ENCODE measurements around the gene ZFPM1.

The ZFPM1 gene

GRCh38 chr16:88444826-88445582, 8.1 kb upstream of the ZFPM1 start:
- no peaks in the 10 kb centered on the region for H3K27me3 ChIP-seq (replicated peaks; ENCODE audit: control insufficient read depth, insufficient read depth, low read length)
- no peak for TF ChIP-seq CTCF (IDR thresholded peaks at IDR 0.05; ENCODE audit: insufficient read depth, low read length, poor library complexity, severe bottlenecking)
- DNase-seq (ENCODE audit: extremely low read depth, insufficient read length), result no peak
- no peak overlapping the region for H3K4me3 ChIP-seq (replicated peaks; ENCODE audit: low read depth, low read length)
- no peaks in the 10 kb centered on the region for H3K36me3 ChIP-seq (ENCODE audit: control insufficient read depth, insufficient read depth, low read length)

DNA sequence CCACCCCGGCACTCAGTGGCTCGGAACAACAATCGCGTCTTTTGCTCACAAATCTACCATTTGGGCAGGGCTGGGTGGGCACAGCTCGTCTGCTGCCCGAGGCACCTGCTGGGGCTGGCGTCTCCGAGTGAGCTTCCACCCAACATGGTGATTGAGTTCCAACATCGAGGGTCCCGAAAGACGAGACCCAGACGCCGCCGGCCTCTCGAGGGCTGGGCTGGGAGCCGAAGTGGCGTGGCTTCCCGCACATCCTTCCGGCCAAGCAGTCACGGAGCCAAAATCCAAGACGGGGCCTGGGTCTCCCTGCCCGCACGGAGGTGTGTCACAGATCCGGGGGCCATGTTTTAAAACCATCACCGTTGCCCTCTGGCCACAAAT, 7.5 kb upstream of the ZFPM1 start:
- no peak for TF ChIP-seq CTCF (IDR thresholded peaks at IDR 0.05; ENCODE audit: insufficient read depth, low read length, poor library complexity, severe bottlenecking)

DNA sequence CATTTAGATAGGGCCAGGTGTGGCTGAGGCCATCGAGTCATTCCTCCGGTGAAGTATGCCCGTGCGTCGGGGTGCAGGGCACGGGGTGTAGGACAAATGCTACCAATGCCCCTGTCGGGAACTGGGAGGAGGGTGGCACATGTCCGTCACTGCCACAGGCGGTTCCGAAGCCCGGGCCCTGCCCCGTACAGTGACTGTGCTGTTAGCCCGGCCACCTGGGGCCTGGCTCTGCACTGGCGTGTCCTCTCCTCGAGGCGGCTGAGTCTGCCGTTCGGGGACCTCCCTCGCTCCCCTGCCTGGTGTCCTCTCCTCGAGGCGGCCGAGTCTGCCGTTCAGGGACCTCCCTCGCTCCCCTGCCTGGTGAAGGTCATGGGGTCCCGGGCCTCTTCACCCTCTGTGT, 7.0 kb upstream of the ZFPM1 start:
- no peak for TF ChIP-seq CTCF (IDR thresholded peaks at IDR 0.05; ENCODE audit: insufficient read depth, low read length, poor library complexity, severe bottlenecking)
- Histone ChIP-seq H3K27me3 (replicated peaks; ENCODE audit: control insufficient read depth, insufficient read depth, low read length) (no peaks in the 10 kb centered on the region), H3K36me3 (ENCODE audit: control insufficient read depth, insufficient read depth, low read length) (no peaks in the 10 kb centered on the region), H3K4me3 (replicated peaks; ENCODE audit: low read depth, low read length) (no peak overlapping the region)
- no peak for DNase-seq (ENCODE audit: extremely low read depth, insufficient read length)

More for the DNA sequence above, 7.5 kb upstream of the ZFPM1 start:
- DNase-seq (ENCODE audit: extremely low read depth, insufficient read length), result no peak
- H3K4me3 ChIP-seq (replicated peaks; ENCODE audit: low read depth, low read length), result no peak overlapping the region
- H3K27me3 ChIP-seq (replicated peaks; ENCODE audit: control insufficient read depth, insufficient read depth, low read length), result no peaks in the 10 kb centered on the region
- H3K36me3 ChIP-seq (ENCODE audit: control insufficient read depth, insufficient read depth, low read length), result no peaks in the 10 kb centered on the region

GRCh38 chr16:88446736-88447135, 6.3 kb upstream of the ZFPM1 start:
- H3K4me3 ChIP-seq (replicated peaks; ENCODE audit: low read depth, low read length), result no peak overlapping the region
- no peak for DNase-seq (ENCODE audit: extremely low read depth, insufficient read length)
- TF ChIP-seq CTCF (IDR thresholded peaks at IDR 0.05; ENCODE audit: insufficient read depth, low read length, poor library complexity, severe bottlenecking), result no peak
- H3K36me3 ChIP-seq (ENCODE audit: control insufficient read depth, insufficient read depth, low read length), result no peaks in the 10 kb centered on the region
- no peaks in the 10 kb centered on the region for H3K27me3 ChIP-seq (replicated peaks; ENCODE audit: control insufficient read depth, insufficient read depth, low read length)

DNA sequence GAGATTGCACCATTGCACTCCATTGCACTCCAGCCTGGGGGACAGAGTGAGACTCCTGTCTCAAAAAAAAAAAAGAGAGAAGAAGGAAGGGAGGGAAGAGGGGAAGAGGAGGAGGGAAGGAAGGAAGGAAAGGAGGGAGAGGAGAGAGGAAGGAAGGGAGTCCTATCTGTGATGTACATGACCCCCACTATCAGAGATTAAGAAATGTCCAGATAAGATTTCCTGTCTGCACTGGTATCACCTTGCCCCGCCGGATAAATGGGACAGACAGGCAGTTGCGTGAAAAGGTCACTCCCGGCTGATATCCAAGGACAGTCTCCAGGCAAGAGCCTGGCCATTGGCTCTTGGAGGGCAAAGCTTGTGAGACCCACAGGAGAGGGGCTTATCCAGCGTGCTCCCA, 5.2 kb upstream of the ZFPM1 start:
- Histone ChIP-seq H3K27me3 (replicated peaks; ENCODE audit: control insufficient read depth, insufficient read depth, low read length) (no peaks in the 10 kb centered on the region), H3K36me3 (ENCODE audit: control insufficient read depth, insufficient read depth, low read length) (no peaks in the 10 kb centered on the region), H3K4me3 (replicated peaks; ENCODE audit: low read depth, low read length) (no peak overlapping the region)
- no peak for TF ChIP-seq CTCF (IDR thresholded peaks at IDR 0.05; ENCODE audit: insufficient read depth, low read length, poor library complexity, severe bottlenecking)
- no peak for DNase-seq (ENCODE audit: extremely low read depth, insufficient read length)

Data from GM06990 (cell line).